HEK293 (cell line): Measurements from ENCODE around the gene YWHAQ.

Experiments
- CTCF ChIA-PET: fragments of 350-600 bp; formaldehyde crosslinking; extraction: SDS; loops from one replicate; lab custom pipeline; 2021; ENCODE audit warnings: antibody characterized with exemption; lab: Yijun Ruan, JAX
- POLR2A ChIA-PET: fragments of 300-600 bp; formaldehyde crosslinking; extraction: SDS; loops from one replicate; lab custom pipeline; 2020; ENCODE audit warnings: antibody characterized with exemption, inconsistent platforms; lab: Yijun Ruan, JAX
- H3K27ac ChIP-seq: fragments of 200-500 bp; sonication (Bioruptor generic); 2 replicates; pipeline ENCODE4 v1.5.1; 2014; ENCODE audit warnings: low read depth, low read length, control low read depth, inconsistent platforms; ENCODE audit errors: extremely low read depth
- H3K36me3 ChIP-seq, 2 experiments: fragments of 200-500 bp in 1 of 2; sonication (Bioruptor generic) in 1 of 2; 1 replicate in 1 of 2; 2 replicates in 1 of 2; pipeline ENCODE4 v1.5.1; 2014 to 2017; ENCODE audit warnings: inconsistent platforms in 2 of 2, low read length in 2 of 2; ENCODE audit not compliant: control insufficient read depth in 2 of 2, insufficient read depth in 1 of 2
- H3K4me1 ChIP-seq: fragments of 200-500 bp; sonication (Bioruptor generic); 2 replicates; pipeline ENCODE4 v1.5.1; 2014; ENCODE audit warnings: mild to moderate bottlenecking, low read length, inconsistent platforms; ENCODE audit not compliant: control insufficient read depth, insufficient read depth
- H3K4me3 ChIP-seq: 2 replicates; pipeline ENCODE4 v1.5.1; 2011; ENCODE audit warnings: low read depth, mild to moderate bottlenecking, control low read depth, low read length, moderate library complexity
- H3K9me3 ChIP-seq: fragments of 200-500 bp; sonication (Bioruptor generic); 2 replicates; pipeline ENCODE4 v1.5.1; 2014; ENCODE audit warnings: low read depth, low read length, inconsistent platforms; ENCODE audit not compliant: control insufficient read depth, insufficient read depth
- EGR2 ChIP-seq: fragments of 450-650 bp; formaldehyde crosslinking; IDR thresholded peaks from 2 replicates; pipeline ENCODE4 v1.5.1; 2016; ENCODE audit warnings: low read depth, missing biosample characterization, missing genetic modification characterization
- GLIS2 ChIP-seq: fragments of 450-650 bp; formaldehyde crosslinking; IDR thresholded peaks from 2 replicates; pipeline ENCODE4 v1.5.1; 2016; ENCODE audit warnings: missing biosample characterization, missing genetic modification characterization
- IKZF3 ChIP-seq: fragments of 450-650 bp; IDR thresholded peaks from 2 replicates; pipeline ENCODE4 v1.5.0; 2018; ENCODE audit warnings: missing biosample characterization, mild to moderate bottlenecking, missing genetic modification characterization, moderate library complexity
- MYNN ChIP-seq: fragments of 450-650 bp; formaldehyde crosslinking; IDR thresholded peaks from 2 replicates; pipeline ENCODE4 v1.5.1; 2016; ENCODE audit warnings: missing biosample characterization, missing genetic modification characterization, borderline replicate concordance
- OSR2 ChIP-seq: fragments of 450-650 bp; formaldehyde crosslinking; IDR thresholded peaks from 2 replicates; pipeline ENCODE4 v1.5.1; 2016; ENCODE audit warnings: missing biosample characterization, missing genetic modification characterization
- PBX3 ChIP-seq: sonication (generic); formaldehyde crosslinking; IDR thresholded peaks from 2 replicates; pipeline ENCODE4 v1.8.1; 2022; ENCODE audit warnings: mild to moderate bottlenecking, moderate library complexity, missing genetic modification reagents
- SETDB1 ChIP-seq: IDR thresholded peaks from one replicate; pipeline ENCODE4 v1.6.1; 2017; ENCODE audit warnings: mild to moderate bottlenecking, low read length, moderate library complexity, mixed read lengths; ENCODE audit not compliant: insufficient read length
- ZBTB8A ChIP-seq: fragments of 450-650 bp; formaldehyde crosslinking; IDR thresholded peaks from 2 replicates; pipeline ENCODE4 v1.5.1; 2016; ENCODE audit warnings: missing biosample characterization, missing genetic modification characterization
- ZEB2 ChIP-seq: fragments of 450-650 bp; formaldehyde crosslinking; IDR thresholded peaks from 2 replicates; pipeline ENCODE4 v1.5.1; 2016; ENCODE audit warnings: missing biosample characterization, missing genetic modification characterization
- ZFHX2 ChIP-seq: fragments of 450-650 bp; formaldehyde crosslinking; conservative IDR thresholded peaks from 2 replicates; pipeline ENCODE4 v1.5.1; 2016; ENCODE audit warnings: missing biosample characterization, missing genetic modification characterization
- ZNF112 ChIP-seq: fragments of 450-650 bp; formaldehyde crosslinking; IDR thresholded peaks from 2 replicates; pipeline ENCODE4 v1.5.0; 2017; ENCODE audit warnings: missing biosample characterization, missing genetic modification characterization
- ZNF121 ChIP-seq: fragments of 450-650 bp; formaldehyde crosslinking; IDR thresholded peaks from 2 replicates; pipeline ENCODE4 v1.5.1; 2016; ENCODE audit warnings: missing biosample characterization, missing genetic modification characterization
- ZNF211 ChIP-seq: fragments of 450-650 bp; formaldehyde crosslinking; IDR thresholded peaks from 2 replicates; pipeline ENCODE4 v1.5.1; 2016; ENCODE audit warnings: low read depth, missing biosample characterization, missing genetic modification characterization
- ZNF214 ChIP-seq: fragments of 450-650 bp; formaldehyde crosslinking; IDR thresholded peaks from 2 replicates; pipeline ENCODE4 v1.5.1; 2017; ENCODE audit warnings: missing biosample characterization, mild to moderate bottlenecking, missing genetic modification characterization, borderline replicate concordance
- ZNF266 ChIP-seq: fragments of 450-650 bp; formaldehyde crosslinking; IDR thresholded peaks from 2 replicates; pipeline ENCODE4 v1.5.1; 2016; ENCODE audit warnings: missing biosample characterization, missing genetic modification characterization, low read depth
- ZNF292 ChIP-seq: fragments of 450-650 bp; formaldehyde crosslinking; IDR thresholded peaks from 2 replicates; pipeline ENCODE4 v1.5.1; 2016; ENCODE audit warnings: low read depth, missing biosample characterization, missing genetic modification characterization, borderline replicate concordance
- ZNF362 ChIP-seq: fragments of 450-650 bp; formaldehyde crosslinking; IDR thresholded peaks from 2 replicates; pipeline ENCODE4 v1.5.1; 2016; ENCODE audit warnings: missing biosample characterization, missing genetic modification characterization
- ZNF394 ChIP-seq: fragments of 450-650 bp; formaldehyde crosslinking; IDR thresholded peaks from 2 replicates; pipeline ENCODE4 v1.5.1; 2016; ENCODE audit warnings: missing biosample characterization, missing genetic modification characterization, mild to moderate bottlenecking, moderate library complexity, borderline replicate concordance
- ZNF530 ChIP-seq: fragments of 450-650 bp; formaldehyde crosslinking; IDR thresholded peaks from 2 replicates; pipeline ENCODE4 v1.5.1; 2016; ENCODE audit warnings: low read depth, missing biosample characterization, missing genetic modification characterization
- ZNF585B ChIP-seq: fragments of 450-650 bp; formaldehyde crosslinking; IDR thresholded peaks from 2 replicates; pipeline ENCODE4 v1.5.1; 2016; ENCODE audit warnings: missing biosample characterization, missing genetic modification characterization
- ZNF629 ChIP-seq: fragments of 450-650 bp; formaldehyde crosslinking; IDR thresholded peaks from 2 replicates; pipeline ENCODE4 v1.5.1; 2017; ENCODE audit warnings: missing biosample characterization, missing genetic modification characterization
- ZNF645 ChIP-seq: fragments of 450-650 bp; formaldehyde crosslinking; IDR thresholded peaks from 2 replicates; pipeline ENCODE4; 2016; ENCODE audit warnings: missing biosample characterization, missing genetic modification characterization
- ZNF670 ChIP-seq: fragments of 450-650 bp; formaldehyde crosslinking; IDR thresholded peaks from 2 replicates; pipeline ENCODE4 v1.5.1; 2016; ENCODE audit warnings: missing biosample characterization, missing genetic modification characterization, low read depth
- ZNF692 ChIP-seq: fragments of 450-650 bp; formaldehyde crosslinking; IDR thresholded peaks from 2 replicates; pipeline ENCODE4 v1.5.1; 2016; ENCODE audit warnings: missing biosample characterization, missing genetic modification characterization
- ZNF776 ChIP-seq: fragments of 450-650 bp; formaldehyde crosslinking; IDR thresholded peaks from 2 replicates; pipeline ENCODE4 v1.5.0; 2017; ENCODE audit warnings: missing biosample characterization, missing genetic modification characterization, borderline replicate concordance
- ZNF785 ChIP-seq: fragments of 450-650 bp; formaldehyde crosslinking; IDR thresholded peaks from 2 replicates; pipeline ENCODE4 v1.5.1; 2016; ENCODE audit warnings: missing biosample characterization, missing genetic modification characterization
- ZNF791 ChIP-seq: fragments of 450-650 bp; formaldehyde crosslinking; IDR thresholded peaks from 2 replicates; pipeline ENCODE4 v1.5.1; 2016; ENCODE audit warnings: missing biosample characterization, missing genetic modification characterization
- ZNF843 ChIP-seq: fragments of 450-650 bp; formaldehyde crosslinking; IDR thresholded peaks from 2 replicates; pipeline ENCODE4 v1.5.1; 2016; ENCODE audit warnings: missing biosample characterization, missing genetic modification characterization
- ZXDB ChIP-seq: fragments of 450-650 bp; formaldehyde crosslinking; IDR thresholded peaks from 2 replicates; pipeline ENCODE4 v1.5.1; 2016; ENCODE audit warnings: missing biosample characterization, missing genetic modification characterization

YWHAQ gene

GRCh38 chr2:9594366-9595054 lies 36.3 kb downstream of the YWHAQ start:
- Histone ChIP-seq H3K4me3 (no peak overlapping the region), H3K9me3 (no peaks in the 10 kb centered on the region), H3K4me1 (peaks cover 5% of the 10 kb centered on the region; the same call in 1 of the 2 replicates), H3K27ac (no peak overlapping the region), H3K36me3 (peaks cover 5 to 34% of the 10 kb centered on the region in 2 experiments)
- ChIA-PET POLR2A (interaction anchor here (1.1 kb wide), 2 partner anchors 29 to 36 kb away, joined by 3 to 5 read pairs; partner anchors contain the start of gene YWHAQ), CTCF (interaction anchor here (1.0 kb wide), 1 partner anchor 452 kb away, joined by 3 read pairs; no protein-coding TSS in a partner anchor)
- TF ChIP-seq ZFHX2 (tag by site-specific recombination) (peak; percentile 39), ZBTB8A (tag by site-specific recombination) (no peak), ZNF670 (no peak), OSR2 (tag by site-specific recombination) (0 out of 2 replicates have a peak, but pooled peaks have one; percentile 11)

- peaks cover 8 to 32% of the 10 kb centered on the region in 2 experiments for H3K36me3 ChIP-seq
- peaks cover 5% of the 10 kb centered on the region; the same call in 1 of the 2 replicates for H3K4me1 ChIP-seq
- TF ChIP-seq ZNF112 (tag by site-specific recombination) (no peak), GLIS2 (tag by site-specific recombination) (no peak), EGR2 (tag by site-specific recombination) (no peak), SETDB1 (no peak), IKZF3 (tag by site-specific recombination) (no peak), PBX3 (CRISPR knock-in tag) (no peak), ZXDB (tag by site-specific recombination) (no peak), ZNF791 (tag by site-specific recombination) (no peak), ZNF585B (no peak), ZNF785 (tag by site-specific recombination) (no peak), ZNF645 (tag by site-specific recombination) (no peak), ZNF362 (tag by site-specific recombination) (no peak)
- TF ChIP-seq, all 188 proteins: peak for 0
- no peak overlapping the region for H3K4me3 ChIP-seq
- H3K27ac ChIP-seq = no peak overlapping the region
- POLR2A ChIA-PET = no interaction called here
- CTCF ChIA-PET = no interaction called here
- H3K9me3 ChIP-seq = no peaks in the 10 kb centered on the region
Observed at GRCh38 chr2:9593925-9594324, 36.9 kb downstream of the YWHAQ start.

- Histone ChIP-seq H3K4me3 (no peak overlapping the region), H3K4me1 (peaks cover 5% of the 10 kb centered on the region; the same call in 1 of the 2 replicates), H3K36me3 (peaks cover 21 to 37% of the 10 kb centered on the region in 2 experiments), H3K9me3 (no peaks in the 10 kb centered on the region), H3K27ac (no peak overlapping the region)
- POLR2A ChIA-PET = no interaction called here
- CTCF ChIA-PET = no interaction called here
- no peak for TF ChIP-seq ZEB2
- no peak for TF ChIP-seq ZNF394 (tag by site-specific recombination)
- no peak for TF ChIP-seq ZNF629 (tag by site-specific recombination)
- no peak for TF ChIP-seq ZNF121 (tag by site-specific recombination)
- no peak for TF ChIP-seq ZNF530
- no peak for TF ChIP-seq ZNF292 (tag by site-specific recombination)
- no peak for TF ChIP-seq ZNF776 (tag by site-specific recombination)
- TF ChIP-seq ZNF692 (tag by site-specific recombination) = no peak
- no peak for TF ChIP-seq ZNF266 (tag by site-specific recombination)
- TF ChIP-seq MYNN = no peak
- TF ChIP-seq ZNF214 (tag by site-specific recombination) = no peak
- no peak for TF ChIP-seq ZNF211 (tag by site-specific recombination)
- no peak for TF ChIP-seq ZNF843 (tag by site-specific recombination)
Observed at GRCh38 chr2:9592699-9593098, 38.1 kb downstream of the YWHAQ start.
